ENCODE data around the gene SLC29A4. TPM values are rescaled to one million over a fixed set of nuclear protein-coding genes. Genes with fewer than 3 reads are reported as not detected.
"Not testable (repeated sequence)": the region's sequence is repeated elsewhere in the genome, so short reads cannot be mapped to it uniquely, and the experiment has no call there.

The SLC29A4 gene
- total RNA-seq, 1 donor from 2014 or later, result 7.3 TPM

- H3K4me3 ChIP-seq, result no peak overlapping the region
- Mint-ChIP-seq H3K27ac (peak overlapping the region; percentile 21), H3K4me1 (peaks cover 11% of the 10 kb centered on the region), H3K9me3 (no peaks in the 10 kb centered on the region), H3K36me3 (no peaks in the 10 kb centered on the region), H3K27me3 (ENCODE audit: insufficient read depth, low read depth) (peaks cover 22% of the 10 kb centered on the region), H3K4me3 (no peak overlapping the region)
- H2AFZ ChIP-seq (replicated peaks), result no peak overlapping the region
- no peaks in the 10 kb centered on the region for H3K27me3 ChIP-seq
- H3K4me1 ChIP-seq, result no peaks in the 10 kb centered on the region
- H3K79me2 ChIP-seq (ENCODE audit: low read depth), result no peaks in the 10 kb centered on the region
- no peaks in the 10 kb centered on the region for H3K9me3 ChIP-seq (ENCODE audit: low read depth)
- no peak overlapping the region for H3K9ac ChIP-seq
- no peaks in the 10 kb centered on the region for H4K20me1 ChIP-seq (ENCODE audit: low read depth)
- TF ChIP-seq CTCF (IDR thresholded peaks at IDR 0.05), result no peak
- no peak for TF ChIP-seq EZH2 (IDR thresholded peaks at IDR 0.05)
- TF ChIP-seq EZH2phosphoT487 (IDR thresholded peaks at IDR 0.05), result no peak
- H3K4me2 ChIP-seq, result no peak overlapping the region
- no peak for DNase-seq (ENCODE audit: low spot score)
- no peak overlapping the region for H3K27ac ChIP-seq
- no peaks in the 10 kb centered on the region for H3K36me3 ChIP-seq
- H3F3A ChIP-seq (ENCODE audit: low read depth), result peaks cover 7% of the 10 kb centered on the region
These were observed 8.3 kb upstream of the SLC29A4 start for GRCh38 chr7:5274441-5274840.

DNA sequence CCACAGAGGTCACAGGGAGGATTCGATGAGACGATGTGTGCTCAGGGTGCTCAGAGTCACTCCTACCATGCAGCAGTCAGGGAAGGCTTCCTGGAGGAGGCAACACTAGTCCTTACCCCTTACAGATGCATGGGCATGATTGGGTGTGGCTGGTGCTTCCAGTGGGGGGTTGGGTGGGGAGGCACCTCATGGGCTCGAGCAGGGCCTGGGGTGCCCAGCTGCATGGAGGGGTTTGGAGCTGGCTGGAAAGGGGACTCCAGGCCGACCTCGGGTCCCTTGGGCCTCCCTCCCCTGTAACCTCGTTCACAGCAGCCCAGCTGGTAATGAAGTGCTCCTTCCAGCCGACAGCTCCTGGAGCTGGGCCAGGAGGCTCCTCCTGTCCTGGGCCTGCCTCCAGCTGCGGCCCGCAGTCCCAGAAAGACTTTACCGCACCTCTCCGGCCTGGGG, 7.7 kb upstream of the SLC29A4 start:
- H3K36me3 ChIP-seq; H3K27me3 ChIP-seq; H2AFZ ChIP-seq (replicated peaks); H3K27ac Mint-ChIP-seq; H3K9me3 Mint-ChIP-seq; H3K4me3 ChIP-seq; H3K9me3 ChIP-seq (ENCODE audit: low read depth); H3K4me2 ChIP-seq; H3K4me1 ChIP-seq; DNase-seq (ENCODE audit: low spot score); H4K20me1 ChIP-seq (ENCODE audit: low read depth); H3K9ac ChIP-seq; H3K27ac ChIP-seq; H3K4me3 Mint-ChIP-seq; H3F3A ChIP-seq (ENCODE audit: low read depth); H3K36me3 Mint-ChIP-seq; H3K79me2 ChIP-seq (ENCODE audit: low read depth): not testable (repeated sequence)
- Mint-ChIP-seq H3K27me3 (ENCODE audit: insufficient read depth, low read depth) (peaks cover 17% of the 10 kb centered on the region), H3K4me1 (peaks cover 11% of the 10 kb centered on the region)

GRCh38 chr7:5275510-5275909, 7.2 kb upstream of the SLC29A4 start:
- H3K36me3 Mint-ChIP-seq; H3K27ac Mint-ChIP-seq; H3K36me3 ChIP-seq; H3K27ac ChIP-seq; H3K4me3 ChIP-seq; H3K9ac ChIP-seq; H3K4me2 ChIP-seq; DNase-seq (ENCODE audit: low spot score); H2AFZ ChIP-seq (replicated peaks); H4K20me1 ChIP-seq (ENCODE audit: low read depth); H3F3A ChIP-seq (ENCODE audit: low read depth); H3K79me2 ChIP-seq (ENCODE audit: low read depth); H3K9me3 ChIP-seq (ENCODE audit: low read depth); H3K4me1 ChIP-seq; H3K27me3 ChIP-seq; H3K4me1 Mint-ChIP-seq; H3K9me3 Mint-ChIP-seq; H3K4me3 Mint-ChIP-seq: not testable (repeated sequence)
- H3K27me3 Mint-ChIP-seq (ENCODE audit: insufficient read depth, low read depth), result peaks cover 14% of the 10 kb centered on the region

DNA sequence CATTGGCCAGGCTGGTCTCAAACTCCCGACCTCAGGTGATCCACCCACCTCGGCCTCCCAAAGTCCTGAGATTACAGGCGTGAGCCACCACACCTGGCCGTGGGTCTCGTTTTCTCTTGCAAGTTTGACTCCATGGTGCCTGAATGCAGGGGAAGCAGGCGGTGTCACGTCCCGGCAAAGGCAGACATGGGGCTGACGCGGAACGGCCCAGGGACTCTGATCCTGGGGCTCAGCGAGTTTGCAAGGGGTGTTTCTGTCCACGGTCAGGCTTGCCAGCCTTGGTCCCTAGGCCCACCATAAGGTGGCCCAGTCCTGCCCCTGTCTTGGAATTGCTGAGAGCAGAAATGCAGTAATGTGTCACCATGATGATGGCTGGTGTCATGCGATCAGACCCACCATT, 6.6 kb upstream of the SLC29A4 start:
- H3K4me2 ChIP-seq; H3K27ac ChIP-seq; DNase-seq (ENCODE audit: low spot score); H3K9me3 ChIP-seq (ENCODE audit: low read depth); H3K4me1 ChIP-seq; H3K27me3 ChIP-seq; H3K79me2 ChIP-seq (ENCODE audit: low read depth); H3K36me3 ChIP-seq; H3K9ac ChIP-seq; H4K20me1 ChIP-seq (ENCODE audit: low read depth); H3K27ac Mint-ChIP-seq; H3K4me1 Mint-ChIP-seq; H3K9me3 Mint-ChIP-seq; H2AFZ ChIP-seq (replicated peaks); H3K4me3 Mint-ChIP-seq; H3F3A ChIP-seq (ENCODE audit: low read depth); H3K36me3 Mint-ChIP-seq; H3K4me3 ChIP-seq: not testable (repeated sequence)
- H3K27me3 Mint-ChIP-seq (ENCODE audit: insufficient read depth, low read depth), result peaks cover 13% of the 10 kb centered on the region

DNA sequence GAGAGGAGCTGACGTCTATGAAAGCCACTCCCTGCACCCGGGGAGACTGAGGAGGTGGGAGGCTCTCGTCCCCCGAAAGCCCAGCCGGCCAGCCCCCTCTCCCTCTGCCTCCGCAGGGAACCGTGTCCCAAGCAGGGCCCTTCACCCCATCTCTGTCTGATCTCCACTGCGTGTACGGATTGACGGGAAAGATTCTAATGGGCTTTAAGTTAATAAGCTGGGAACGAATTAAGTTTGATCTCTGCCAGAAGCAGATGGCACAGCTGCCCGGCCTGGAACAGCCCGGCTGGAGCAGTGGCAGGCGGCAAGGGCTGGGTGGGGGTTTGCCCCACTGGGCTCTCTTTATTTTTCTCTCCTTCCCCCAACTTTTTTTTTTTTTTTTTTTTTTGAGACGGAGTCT, 6.1 kb upstream of the SLC29A4 start:
- H3K9me3 ChIP-seq (ENCODE audit: low read depth), result no peaks in the 10 kb centered on the region
- peaks cover 13% of the 10 kb centered on the region for H3K27me3 Mint-ChIP-seq (ENCODE audit: insufficient read depth, low read depth)
- H3K4me1 Mint-ChIP-seq, result peaks cover 4% of the 10 kb centered on the region
- no peaks in the 10 kb centered on the region for H3F3A ChIP-seq (ENCODE audit: low read depth)
- no peak for TF ChIP-seq CTCF (IDR thresholded peaks at IDR 0.05)
- TF ChIP-seq EZH2 (IDR thresholded peaks at IDR 0.05), result no peak
- TF ChIP-seq EZH2phosphoT487 (IDR thresholded peaks at IDR 0.05), result no peak
- H3K36me3 Mint-ChIP-seq, result no peaks in the 10 kb centered on the region
- no peaks in the 10 kb centered on the region for H3K36me3 ChIP-seq
- no peak overlapping the region for H3K27ac Mint-ChIP-seq
- no peaks in the 10 kb centered on the region for H3K79me2 ChIP-seq (ENCODE audit: low read depth)
- peaks cover 7% of the 10 kb centered on the region for H3K27me3 ChIP-seq
- DNase-seq (ENCODE audit: low spot score), result no peak
- no peak overlapping the region for H3K4me2 ChIP-seq
- no peak overlapping the region for H3K9ac ChIP-seq
- no peak overlapping the region for H3K4me3 Mint-ChIP-seq
- no peak overlapping the region for H2AFZ ChIP-seq (replicated peaks)
- no peaks in the 10 kb centered on the region for H3K9me3 Mint-ChIP-seq
- H3K27ac ChIP-seq, result no peak overlapping the region
- H3K4me1 ChIP-seq, result no peaks in the 10 kb centered on the region
- no peak overlapping the region for H3K4me3 ChIP-seq
- no peaks in the 10 kb centered on the region for H4K20me1 ChIP-seq (ENCODE audit: low read depth)

Measured in neural progenitor cell (in vitro differentiated cells).